ENCODE data around the gene SOHLH2.

The SOHLH2 gene

DNA sequence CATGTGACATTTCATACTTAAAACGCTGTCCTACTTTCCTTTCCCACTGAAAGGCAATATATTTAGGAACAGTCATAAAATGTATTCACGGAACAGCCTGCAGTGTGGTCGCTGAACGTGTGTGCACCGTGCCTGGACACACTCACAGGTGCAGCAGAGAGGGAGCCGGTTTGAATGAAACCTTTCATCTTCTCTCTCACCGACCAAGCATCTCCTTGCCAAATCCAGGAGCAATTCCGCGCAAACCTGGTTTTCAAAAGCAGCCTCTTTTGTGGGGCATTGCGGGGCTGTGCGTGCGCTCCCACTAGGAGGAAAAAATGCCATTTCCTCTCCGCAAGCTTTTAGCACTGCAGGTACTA lies 84.2 kb downstream of the SOHLH2 start:
- Histone ChIP-seq H3K27me3 (no peaks in the 10 kb centered on the region; the same call in 1 of the 2 replicates), H3K36me3 (no peaks in the 10 kb centered on the region), H3K4me1 (no peaks in the 10 kb centered on the region; the same call in 1 of the 2 replicates), H3K4me3 (ENCODE audit: low read depth, low read length) (peak overlapping the region; percentile 65), H3K9me3 (no peaks in the 10 kb centered on the region)
- TF ChIP-seq, protein P1, sequence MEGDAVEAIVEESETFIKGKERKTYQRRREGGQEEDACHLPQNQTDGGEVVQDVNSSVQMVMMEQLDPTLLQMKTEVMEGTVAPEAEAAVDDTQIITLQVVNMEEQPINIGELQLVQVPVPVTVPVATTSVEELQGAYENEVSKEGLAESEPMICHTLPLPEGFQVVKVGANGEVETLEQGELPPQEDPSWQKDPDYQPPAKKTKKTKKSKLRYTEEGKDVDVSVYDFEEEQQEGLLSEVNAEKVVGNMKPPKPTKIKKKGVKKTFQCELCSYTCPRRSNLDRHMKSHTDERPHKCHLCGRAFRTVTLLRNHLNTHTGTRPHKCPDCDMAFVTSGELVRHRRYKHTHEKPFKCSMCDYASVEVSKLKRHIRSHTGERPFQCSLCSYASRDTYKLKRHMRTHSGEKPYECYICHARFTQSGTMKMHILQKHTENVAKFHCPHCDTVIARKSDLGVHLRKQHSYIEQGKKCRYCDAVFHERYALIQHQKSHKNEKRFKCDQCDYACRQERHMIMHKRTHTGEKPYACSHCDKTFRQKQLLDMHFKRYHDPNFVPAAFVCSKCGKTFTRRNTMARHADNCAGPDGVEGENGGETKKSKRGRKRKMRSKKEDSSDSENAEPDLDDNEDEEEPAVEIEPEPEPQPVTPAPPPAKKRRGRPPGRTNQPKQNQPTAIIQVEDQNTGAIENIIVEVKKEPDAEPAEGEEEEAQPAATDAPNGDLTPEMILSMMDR (IDR thresholded peaks at IDR 0.05; ENCODE audit: low read depth, low read length) = no peak
- no peak for DNase-seq

DNA sequence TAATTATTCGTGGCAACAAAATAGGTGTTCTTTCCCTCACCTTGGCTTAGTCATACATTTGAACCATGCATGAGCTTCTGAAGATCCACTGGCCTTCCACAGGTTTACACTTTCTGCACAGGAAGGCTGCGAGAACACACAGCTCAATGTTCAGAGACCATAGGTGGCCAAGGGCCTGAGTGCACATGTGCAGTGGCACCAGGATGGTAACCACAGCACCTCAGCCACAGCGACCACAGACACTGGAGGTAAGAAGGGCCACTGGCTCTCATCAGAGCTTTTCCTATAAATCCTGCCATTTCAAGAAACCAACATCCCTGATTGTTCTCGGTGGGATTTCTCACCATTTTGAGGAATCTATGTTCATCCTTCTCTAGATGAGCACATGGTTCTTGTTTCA lies 84.8 kb downstream of the SOHLH2 start:
- Histone ChIP-seq H3K36me3 (no peaks in the 10 kb centered on the region), H3K4me1 (no peaks in the 10 kb centered on the region; the same call in 1 of the 2 replicates), H3K4me3 (ENCODE audit: low read depth, low read length) (no peak overlapping the region), H3K9me3 (no peaks in the 10 kb centered on the region), H3K27me3 (no peaks in the 10 kb centered on the region; the same call in 1 of the 2 replicates)
- TF ChIP-seq, protein P1 (IDR thresholded peaks at IDR 0.05; ENCODE audit: low read depth, low read length) = no peak
- DNase-seq = no peak

DNA sequence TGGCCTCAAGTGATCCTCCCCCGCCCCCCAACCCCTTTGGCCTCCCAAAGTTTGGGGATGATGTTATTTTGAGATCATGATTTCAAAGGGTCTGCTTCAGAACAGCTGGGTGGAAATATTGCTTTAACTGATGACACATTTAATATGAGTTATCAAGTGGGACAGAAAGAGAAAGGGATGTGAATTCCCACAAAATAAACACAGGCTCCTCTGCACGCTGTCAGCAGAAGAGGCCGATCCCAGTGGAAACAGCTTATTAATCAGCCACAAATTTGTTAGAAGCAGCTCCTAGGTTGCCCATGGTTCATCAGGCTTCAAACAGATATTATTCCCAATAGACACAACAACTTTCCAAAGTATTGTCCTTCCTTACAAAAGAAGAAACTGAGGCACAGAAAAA lies 87.9 kb downstream of the SOHLH2 start:
- H3K27me3 ChIP-seq = no peaks in the 10 kb centered on the region; the same call in 1 of the 2 replicates
- TF ChIP-seq, protein P1 (IDR thresholded peaks at IDR 0.05; ENCODE audit: low read depth, low read length) = no peak
- H3K36me3 ChIP-seq = no peaks in the 10 kb centered on the region
- no peak overlapping the region for H3K4me3 ChIP-seq (ENCODE audit: low read depth, low read length)
- no peaks in the 10 kb centered on the region for H3K9me3 ChIP-seq
- H3K4me1 ChIP-seq = no peaks in the 10 kb centered on the region; the same call in 1 of the 2 replicates
- DNase-seq = no peak

DNA sequence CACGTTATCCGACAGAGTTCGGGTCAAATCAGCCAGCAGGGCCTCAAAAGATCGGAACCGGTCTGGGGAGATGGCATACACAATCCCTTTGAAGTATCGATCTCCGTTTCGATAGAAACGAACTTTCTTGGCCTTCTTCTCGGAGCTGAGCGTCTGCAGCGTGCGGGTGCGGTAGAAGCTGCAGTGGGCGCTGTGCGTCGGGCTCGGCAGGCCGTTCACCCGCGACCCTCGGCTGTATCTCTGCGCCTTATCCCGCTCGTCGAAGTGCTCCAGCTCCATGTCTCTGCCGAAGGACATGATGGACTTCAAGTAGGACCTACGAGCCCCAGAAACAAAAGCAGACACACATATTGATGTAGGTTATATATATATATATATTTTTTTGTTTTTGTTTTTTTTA lies 88.5 kb downstream of the SOHLH2 start:
- no peaks in the 10 kb centered on the region for H3K9me3 ChIP-seq
- no peaks in the 10 kb centered on the region for H3K36me3 ChIP-seq
- no peak overlapping the region for H3K4me3 ChIP-seq (ENCODE audit: low read depth, low read length)
- no peaks in the 10 kb centered on the region for H3K4me1 ChIP-seq
- DNase-seq = no peak
- TF ChIP-seq, protein P1 (IDR thresholded peaks at IDR 0.05; ENCODE audit: low read depth, low read length) = no peak
- no peaks in the 10 kb centered on the region; the same call in 1 of the 2 replicates for H3K27me3 ChIP-seq

DNA sequence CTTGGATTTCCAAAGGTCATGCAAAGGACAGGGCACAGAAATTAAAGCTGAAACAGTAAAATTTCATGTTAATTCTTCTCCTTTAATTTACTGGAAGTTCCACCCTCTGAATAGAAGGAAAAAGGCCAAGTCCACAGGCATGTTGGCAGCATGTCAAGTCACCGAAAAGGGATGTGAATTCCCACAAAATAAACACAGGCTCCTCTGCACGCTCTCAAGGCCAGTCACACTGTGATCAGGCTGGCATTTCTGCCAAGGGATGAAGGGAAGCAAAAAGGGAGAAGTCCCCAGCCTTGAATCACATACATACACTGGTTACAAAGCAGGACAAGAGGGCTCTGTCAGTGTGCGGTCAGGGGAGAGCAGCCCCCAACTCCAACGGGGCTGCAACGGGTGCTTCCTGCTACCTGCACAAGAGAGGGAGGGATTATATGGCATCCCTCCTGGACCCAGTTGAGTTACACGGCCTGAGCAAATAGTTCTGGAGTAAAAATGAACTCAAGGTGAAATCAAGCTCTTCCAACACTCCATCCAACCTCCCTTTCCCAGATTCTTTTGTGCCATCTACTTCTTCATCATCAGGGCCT lies 90.0 kb downstream of the SOHLH2 start:
- Histone ChIP-seq H3K4me3 (ENCODE audit: low read depth, low read length) (no peak overlapping the region), H3K36me3 (no peaks in the 10 kb centered on the region), H3K4me1 (no peaks in the 10 kb centered on the region), H3K27me3 (no peaks in the 10 kb centered on the region), H3K9me3 (no peaks in the 10 kb centered on the region)
- TF ChIP-seq, protein P1 (IDR thresholded peaks at IDR 0.05; ENCODE audit: low read depth, low read length) = no peak
- DNase-seq = no peak

Data from BE2C (cell line).